SKM-1 (cell line): ENCODE results near the gene UNC5A.

Source experiments
- DNase-seq: peaks from one replicate; lab custom pipeline; 2025; ENCODE audit not compliant: unreplicated experiment; lab: John Stamatoyannopoulos, UW

UNC5A gene

GRCh38 chr5:176877793-176878331 is 67.5 kb downstream of the UNC5A start:
- DNase-seq: no peak

- DNase-seq: no peak
Measured at GRCh38 chr5:176878463-176878862, 68.1 kb downstream of the UNC5A start.

- DNase-seq: no peak
Measured at GRCh38 chr5:176878906-176879662, 68.7 kb downstream of the UNC5A start.

- no peak for DNase-seq
Measured at GRCh38 chr5:176879663-176880361, 69.5 kb downstream of the UNC5A start.

DNA sequence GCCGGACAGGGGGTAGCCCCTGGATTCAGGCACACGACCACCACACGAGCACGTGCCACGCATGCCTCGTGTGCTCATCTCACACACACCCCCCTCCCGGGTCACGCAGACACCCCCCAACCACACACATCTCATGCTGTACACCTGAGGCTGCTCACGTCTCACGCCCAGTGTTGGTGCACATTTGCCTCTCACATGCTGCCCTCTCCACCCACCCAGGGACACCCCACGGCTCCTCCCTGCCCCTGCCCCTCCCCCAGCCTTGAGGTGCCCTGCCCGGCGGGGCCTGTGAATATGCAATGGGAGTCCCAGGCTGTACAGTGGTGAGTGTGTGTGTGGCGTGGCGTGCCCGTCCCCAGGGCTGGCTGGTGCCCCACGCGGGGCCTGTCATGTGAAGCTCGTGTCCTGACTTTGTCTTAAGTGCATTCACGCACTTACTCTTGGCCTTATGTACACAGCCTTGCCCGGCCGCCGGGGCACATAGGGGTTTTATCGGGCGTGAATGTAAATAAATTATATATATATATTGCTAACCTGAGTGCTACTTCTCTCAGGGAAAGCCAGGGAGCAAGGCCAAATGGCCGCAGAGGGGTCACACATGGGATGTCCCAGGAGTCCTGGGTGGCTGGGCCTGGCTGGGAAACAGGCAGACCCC is 70.1 kb downstream of the UNC5A start:
- DNase-seq: no peak

GRCh38 chr5:176881021-176881749 is 70.8 kb downstream of the UNC5A start:
- DNase-seq: no peak

GRCh38 chr5:176881816-176882566 is 71.6 kb downstream of the UNC5A start:
- DNase-seq: no peak

GRCh38 chr5:176882567-176882903 is 72.2 kb downstream of the UNC5A start:
- DNase-seq: no peak

DNA sequence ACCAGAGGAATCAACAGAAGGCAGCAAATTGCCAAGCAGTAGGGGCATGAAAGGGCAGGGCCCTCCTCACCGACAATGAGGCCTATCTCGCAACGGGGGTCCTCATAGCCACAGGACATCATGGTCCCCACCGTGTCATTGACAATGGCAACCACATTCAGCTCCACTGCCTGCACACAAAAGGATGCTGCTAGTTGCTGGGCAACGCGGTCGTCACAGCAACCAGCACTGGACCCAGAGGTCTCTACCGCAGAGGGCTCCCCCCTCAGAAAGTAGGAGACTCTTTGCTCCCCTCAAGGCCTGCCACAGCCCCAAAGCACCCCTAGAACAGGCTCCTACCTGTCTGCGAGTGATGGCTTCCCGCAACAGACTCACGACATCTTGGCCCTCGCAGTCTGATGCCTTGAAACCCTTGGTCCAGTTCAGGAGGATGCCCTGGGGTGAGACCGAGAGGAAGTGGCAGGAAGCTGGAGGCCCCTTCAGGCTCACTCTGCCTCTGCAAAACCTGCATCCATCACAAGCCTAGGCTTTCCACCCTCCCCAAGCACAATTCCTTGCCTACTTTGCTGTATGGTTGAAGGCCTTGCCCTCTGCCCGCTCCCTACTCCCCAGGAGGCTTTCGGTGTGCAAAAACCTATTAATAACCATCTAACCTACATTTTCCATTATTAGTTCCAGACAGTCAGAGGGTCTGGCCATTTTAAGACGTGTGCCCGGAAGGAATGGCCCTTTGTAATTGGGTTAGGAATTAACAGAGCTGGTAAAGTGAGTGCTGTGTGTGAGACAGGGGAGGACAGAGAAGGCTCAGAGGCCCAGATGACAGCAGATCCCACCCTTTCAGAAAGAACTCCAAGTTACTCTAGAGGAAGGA is 73.6 kb downstream of the UNC5A start:
- DNase-seq: no peak

GRCh38 chr5:176884571-176884890 is 74.2 kb downstream of the UNC5A start:
- no peak for DNase-seq

DNA sequence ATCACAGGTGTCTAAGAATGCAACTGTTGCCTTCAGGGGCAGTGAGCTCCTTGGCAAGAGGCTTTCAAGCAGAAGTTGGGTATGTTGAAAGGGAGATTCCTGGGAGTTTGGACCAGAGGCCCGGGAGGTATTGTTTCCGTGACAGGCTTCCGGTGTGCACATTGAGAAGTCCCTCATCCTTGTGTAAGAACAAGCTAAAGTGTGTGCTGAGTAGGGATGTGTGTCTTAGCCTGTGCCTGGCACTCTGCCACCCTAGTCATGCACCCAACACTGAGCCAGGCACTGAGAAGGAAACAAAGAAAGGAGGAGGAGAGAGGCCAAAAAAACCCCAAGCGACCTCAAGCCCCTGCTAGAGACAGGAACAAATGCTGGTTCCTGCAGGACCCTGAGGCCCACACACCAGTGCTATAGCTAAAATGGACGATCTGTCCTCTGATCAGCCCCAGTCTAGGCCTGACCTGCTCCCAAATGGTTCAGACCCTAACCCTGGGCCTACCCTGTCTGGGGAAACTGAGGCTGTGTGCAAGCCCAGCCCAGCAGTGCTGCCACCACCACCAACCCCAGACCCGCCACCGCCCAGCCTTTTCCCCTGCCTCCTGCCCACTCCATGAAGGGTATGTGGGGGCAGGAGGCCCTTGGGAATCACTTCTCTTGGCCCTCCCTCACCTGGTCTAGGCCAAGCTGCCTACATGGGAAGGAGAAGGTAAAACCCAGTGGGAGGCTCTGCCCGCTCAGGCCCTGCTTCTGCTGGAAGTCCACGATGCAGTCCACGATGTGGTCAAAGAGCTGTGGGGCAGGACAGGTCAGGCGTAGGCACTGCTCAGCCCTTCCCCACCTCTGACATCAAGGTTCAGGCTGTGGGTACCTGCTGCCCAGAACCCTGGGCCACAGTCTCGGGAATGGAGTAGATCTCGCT is 76.2 kb downstream of the UNC5A start:
- no peak for DNase-seq

- no peak for DNase-seq
Measured at GRCh38 chr5:176887252-176887849, 77.0 kb downstream of the UNC5A start.

DNA sequence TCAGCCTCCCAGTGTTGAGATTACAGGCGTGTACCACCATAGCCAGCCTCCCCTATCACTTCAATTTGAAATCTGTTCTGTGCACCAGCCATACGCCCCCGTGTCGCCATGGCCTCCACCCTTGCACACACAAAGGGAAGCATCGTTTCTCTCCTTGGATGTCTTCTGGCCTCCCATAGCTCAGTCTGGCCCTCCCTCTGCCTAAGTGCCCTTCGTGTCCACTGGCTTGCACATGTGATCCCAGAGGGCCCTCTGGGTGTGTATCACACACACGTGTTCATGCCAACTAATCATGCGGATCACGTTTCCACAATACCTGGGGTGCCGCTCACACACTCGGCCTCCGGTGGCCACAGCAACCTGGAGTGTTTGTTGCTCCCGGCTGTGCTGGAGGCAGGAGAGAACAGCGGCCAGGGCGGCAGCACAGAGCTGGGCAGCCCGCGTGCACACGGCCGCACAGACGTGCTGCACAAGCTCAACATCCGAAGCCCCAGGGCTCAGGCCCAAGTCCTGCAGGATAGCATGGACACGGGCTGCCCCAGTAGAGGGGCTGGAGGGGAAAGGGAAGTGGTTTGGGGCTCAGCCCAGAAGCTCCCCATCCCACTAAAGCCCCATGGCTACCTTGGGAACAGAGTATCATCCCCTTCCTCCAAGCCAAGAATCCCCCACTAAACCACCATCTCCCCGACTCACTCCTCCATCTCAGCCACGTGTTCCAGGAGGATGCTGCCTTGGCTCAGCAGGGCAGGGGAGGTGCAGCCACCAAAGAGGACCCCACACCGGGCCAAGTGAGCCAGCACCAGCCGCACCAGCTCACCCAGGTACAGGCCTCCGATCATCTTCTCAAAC is 77.9 kb downstream of the UNC5A start:
- no peak for DNase-seq

GRCh38 chr5:176888865-176889165 is 78.5 kb downstream of the UNC5A start:
- DNase-seq: no peak

GRCh38 chr5:176889321-176890280 is 79.2 kb downstream of the UNC5A start:
- no peak for DNase-seq
